ENCODE data around the gene KCNAB2.

The KCNAB2 gene

DNA sequence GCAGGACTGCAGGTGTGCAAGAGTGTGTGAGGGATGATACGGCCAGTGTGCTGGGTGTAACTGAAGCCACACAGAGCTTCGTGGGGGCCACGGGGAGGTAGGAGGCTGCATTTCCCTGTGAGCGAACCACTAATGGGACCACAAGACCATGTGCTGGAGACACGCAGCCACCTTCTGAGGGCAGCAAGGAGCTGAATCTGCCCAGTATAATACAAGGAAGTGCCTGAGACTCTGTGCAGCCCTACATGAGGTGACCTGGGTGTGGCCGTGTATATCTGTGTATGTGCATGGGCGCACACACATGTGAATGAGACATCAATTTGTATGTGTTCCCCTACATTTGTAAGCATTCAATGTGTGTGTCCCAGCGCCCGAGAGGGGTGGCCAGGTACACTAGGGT lies 83.6 kb downstream of the KCNAB2 start:
- TF ChIP-seq EZH2phosphoT487 (IDR thresholded peaks at IDR 0.05; ENCODE audit: borderline replicate concordance) = no peak
- no peak for TF ChIP-seq CTCF (conservative IDR thresholded peaks at IDR 0.05; ENCODE audit: low read length)
- no peaks in the 10 kb centered on the region for H3K36me3 ChIP-seq (ENCODE audit: insufficient read depth, low read length)
- H3K27me3 ChIP-seq (ENCODE audit: insufficient read depth, low read length, poor library complexity, severe bottlenecking) = no peaks in the 10 kb centered on the region
- H3K79me2 ChIP-seq (ENCODE audit: insufficient read depth, low read length) = no peaks in the 10 kb centered on the region
- H3F3A ChIP-seq (ENCODE audit: low read depth) = no peaks in the 10 kb centered on the region
- H3K4me3 ChIP-seq (ENCODE audit: low read length, poor library complexity, severe bottlenecking) = no peak overlapping the region
- H3K9ac ChIP-seq (ENCODE audit: low read depth, low read length, poor library complexity, severe bottlenecking) = no peak overlapping the region
- no peaks in the 10 kb centered on the region for H4K20me1 ChIP-seq (ENCODE audit: insufficient read depth, low read length, poor library complexity, severe bottlenecking)
- H3K9me3 ChIP-seq (ENCODE audit: insufficient read depth, low read depth, low read length) = no peaks in the 10 kb centered on the region
- no peaks in the 10 kb centered on the region for H3K4me1 ChIP-seq (ENCODE audit: insufficient read depth, low read length, poor library complexity, severe bottlenecking)
- H2AFZ ChIP-seq (ENCODE audit: low read length) = no peak overlapping the region
- H3K9me2 ChIP-seq (replicated peaks; ENCODE audit: low read depth, low read length) = no peaks in the 10 kb centered on the region
- no peak overlapping the region for H3K4me2 ChIP-seq (ENCODE audit: low read depth, low read length, poor library complexity, severe bottlenecking)

GRCh38 chr1:6130036-6130435 lies 84.3 kb downstream of the KCNAB2 start:
- H3F3A ChIP-seq (ENCODE audit: low read depth) = no peaks in the 10 kb centered on the region
- H3K4me3 ChIP-seq (ENCODE audit: low read length, poor library complexity, severe bottlenecking) = no peak overlapping the region
- H3K4me1 ChIP-seq (ENCODE audit: insufficient read depth, low read length, poor library complexity, severe bottlenecking) = no peaks in the 10 kb centered on the region
- H3K9ac ChIP-seq (ENCODE audit: low read depth, low read length, poor library complexity, severe bottlenecking) = no peak overlapping the region
- no peaks in the 10 kb centered on the region for H3K9me3 ChIP-seq (ENCODE audit: insufficient read depth, low read depth, low read length)
- no peaks in the 10 kb centered on the region for H3K79me2 ChIP-seq (ENCODE audit: insufficient read depth, low read length)
- H3K27me3 ChIP-seq (ENCODE audit: insufficient read depth, low read length, poor library complexity, severe bottlenecking) = no peaks in the 10 kb centered on the region
- H2AFZ ChIP-seq (ENCODE audit: low read length) = no peak overlapping the region
- no peak for TF ChIP-seq CTCF (conservative IDR thresholded peaks at IDR 0.05; ENCODE audit: low read length)
- no peak for TF ChIP-seq EZH2phosphoT487 (IDR thresholded peaks at IDR 0.05; ENCODE audit: borderline replicate concordance)
- H3K36me3 ChIP-seq (ENCODE audit: insufficient read depth, low read length) = no peaks in the 10 kb centered on the region
- no peaks in the 10 kb centered on the region for H4K20me1 ChIP-seq (ENCODE audit: insufficient read depth, low read length, poor library complexity, severe bottlenecking)
- no peak overlapping the region for H3K4me2 ChIP-seq (ENCODE audit: low read depth, low read length, poor library complexity, severe bottlenecking)
- H3K9me2 ChIP-seq (replicated peaks; ENCODE audit: low read depth, low read length) = no peaks in the 10 kb centered on the region

GRCh38 chr1:6130596-6130995 lies 84.9 kb downstream of the KCNAB2 start:
- Histone ChIP-seq H3K36me3 (ENCODE audit: insufficient read depth, low read length) (no peaks in the 10 kb centered on the region), H3K79me2 (ENCODE audit: insufficient read depth, low read length) (no peaks in the 10 kb centered on the region), H3K4me1 (ENCODE audit: insufficient read depth, low read length, poor library complexity, severe bottlenecking) (no peaks in the 10 kb centered on the region), H3K9ac (ENCODE audit: low read depth, low read length, poor library complexity, severe bottlenecking) (no peak overlapping the region), H3F3A (ENCODE audit: low read depth) (no peaks in the 10 kb centered on the region), H3K4me3 (ENCODE audit: low read length, poor library complexity, severe bottlenecking) (no peak overlapping the region), H3K27me3 (ENCODE audit: insufficient read depth, low read length, poor library complexity, severe bottlenecking) (no peaks in the 10 kb centered on the region), H3K4me2 (ENCODE audit: low read depth, low read length, poor library complexity, severe bottlenecking) (no peak overlapping the region), H3K9me2 (replicated peaks; ENCODE audit: low read depth, low read length) (no peaks in the 10 kb centered on the region), H3K9me3 (ENCODE audit: insufficient read depth, low read depth, low read length) (no peaks in the 10 kb centered on the region), H2AFZ (ENCODE audit: low read length) (no peak overlapping the region), H4K20me1 (ENCODE audit: insufficient read depth, low read length, poor library complexity, severe bottlenecking) (no peaks in the 10 kb centered on the region)
- TF ChIP-seq CTCF (conservative IDR thresholded peaks at IDR 0.05; ENCODE audit: low read length) = no peak
- TF ChIP-seq EZH2phosphoT487 (IDR thresholded peaks at IDR 0.05; ENCODE audit: borderline replicate concordance) = no peak
